ENCODE data around the gene TBXA2R. TPM values are rescaled to one million over a fixed set of nuclear protein-coding genes. Genes with fewer than 3 reads are reported as not detected.

TBXA2R gene
- total RNA-seq, 1 experiment from 2014 or later: 1.3 TPM

GRCh38 chr19:3591876-3592613, 14.6 kb downstream of the TBXA2R start:
- DNase-seq (ENCODE audit: low spot score) (no peak), ATAC-seq (no peak)
- no peaks in the 10 kb centered on the region for H3K4me1 Mint-ChIP-seq
- H3K36me3 Mint-ChIP-seq: 0 out of 2 replicates have a peak, but pooled peaks cover 2% of the 10 kb centered on the region
- no peak for TF ChIP-seq CDX4 (CRISPR knock-in tag; IDR thresholded peaks at IDR 0.05; ENCODE audit: borderline replicate concordance)
- no peak for TF ChIP-seq HMGXB4 (CRISPR knock-in tag; IDR thresholded peaks at IDR 0.05)
- no peak for TF ChIP-seq MLX (CRISPR knock-in tag; IDR thresholded peaks at IDR 0.05)
- TF ChIP-seq GRHL2 (CRISPR knock-in tag; IDR thresholded peaks at IDR 0.05; ENCODE audit: insufficient replicate concordance, severe bottlenecking): no peak
- TF ChIP-seq NFYB (CRISPR knock-in tag; conservative IDR thresholded peaks at IDR 0.05; ENCODE audit: low read depth): no peak
- TF ChIP-seq TEAD1 (CRISPR knock-in tag; IDR thresholded peaks at IDR 0.05): no peak
- TF ChIP-seq PRDM15 (CRISPR knock-in tag; IDR thresholded peaks at IDR 0.05): no peak
- TF ChIP-seq ZNF281 (CRISPR knock-in tag; IDR thresholded peaks at IDR 0.05): no peak
- TF ChIP-seq EMX1 (CRISPR knock-in tag; IDR thresholded peaks at IDR 0.05): no peak
- H3K27ac Mint-ChIP-seq: no peak overlapping the region
- ChIA-PET CTCF (interaction anchor here (0.8 to 4.1 kb wide), 16 partner anchors 7 to 130 kb away, joined by 3 to 25 read pairs (median 5); partner anchors contain the start of gene MFSD12), POLR2A (interaction anchor here (3.4 kb wide), 1 partner anchor 15 kb away, joined by 12 read pairs; no protein-coding TSS in a partner anchor)
- H3K9me3 Mint-ChIP-seq: peaks cover 17% of the 10 kb centered on the region
- no peak overlapping the region for H3K4me3 Mint-ChIP-seq
- peaks cover 29% of the 10 kb centered on the region for H3K27me3 Mint-ChIP-seq (ENCODE audit: low read depth)

- ChIA-PET CTCF (interaction anchor here (0.5 to 4.1 kb wide), 15 partner anchors 8 to 266 kb away, joined by 3 to 25 read pairs (median 5); no protein-coding TSS in a partner anchor), POLR2A (interaction anchor here (0.6 to 3.4 kb wide), 2 partner anchors 14 to 23 kb away, joined by 5 to 12 read pairs; no protein-coding TSS in a partner anchor)
- H3K36me3 Mint-ChIP-seq: 0 out of 2 replicates have a peak, but pooled peaks cover 2% of the 10 kb centered on the region
- ATAC-seq: no peak
- H3K27ac Mint-ChIP-seq: no peak overlapping the region
- DNase-seq (ENCODE audit: low spot score): no peak
- H3K9me3 Mint-ChIP-seq: peaks cover 17% of the 10 kb centered on the region
- H3K27me3 Mint-ChIP-seq (ENCODE audit: low read depth): peaks cover 37% of the 10 kb centered on the region
- no peak overlapping the region for H3K4me3 Mint-ChIP-seq
- H3K4me1 Mint-ChIP-seq: no peaks in the 10 kb centered on the region
- no peak for TF ChIP-seq ARID4B (CRISPR knock-in tag; IDR thresholded peaks at IDR 0.05; ENCODE audit: borderline replicate concordance)
- no peak for TF ChIP-seq STAT6 (CRISPR knock-in tag; conservative IDR thresholded peaks at IDR 0.05; ENCODE audit: low read depth)
- TF ChIP-seq MAX (CRISPR knock-in tag; IDR thresholded peaks at IDR 0.05): no peak
- no peak for TF ChIP-seq CBFB (CRISPR knock-in tag; IDR thresholded peaks at IDR 0.05; ENCODE audit: low read depth)
These were observed 15.6 kb downstream of the TBXA2R start for GRCh38 chr19:3590991-3591659.
